ENCODE data around the gene HAUS5.

- TF ChIP-seq CTCF (optimal IDR thresholded peaks at IDR 0.05 in 1 of 3, IDR thresholded peaks at IDR 0.05 in 1 of 3, conservative IDR thresholded peaks at IDR 0.05 in 1 of 3; ENCODE audit: extremely low read depth in 1 of 3, insufficient read depth in 2 of 3, low read length in 3 of 3), result no peak
- no peak for TF ChIP-seq EZH2 (IDR thresholded peaks at IDR 0.05; ENCODE audit: low read length)
Observed at GRCh38 chr19:35620001-35620400, 7.5 kb downstream of the HAUS5 start.

All from keratinocyte (primary cell).